Right lobe of liver (tissue), 4 donors: ENCODE results near the gene IL24.

Experiments used
- POLR2A ChIP-seq: fragments of 450-650 bp; IDR thresholded peaks from one replicate; pipeline ENCODE4 v1.6.1; 2017; ENCODE audit warnings: antibody characterized with exemption, mild to moderate bottlenecking
- TF ChIP-seq, protein P1 (sequence below), 4 donors: fragments of 200-600 bp in 3 of 4; fragments of 450-650 bp in 1 of 4; IDR thresholded peaks; one replicate each; pipeline versions ENCODE4 v1.5.1 to v1.8.0; 2016 to 2022; ENCODE audit warnings: antibody characterized with exemption in 4 of 4, mild to moderate bottlenecking in 2 of 4
- donor health status: DM: no; HTN: no; CAD: no.
- donor health status: DM: no; HTN: no; CAD: no.
- donor health status: DM: no; HTN: yes; CAD: no.

DNA sequence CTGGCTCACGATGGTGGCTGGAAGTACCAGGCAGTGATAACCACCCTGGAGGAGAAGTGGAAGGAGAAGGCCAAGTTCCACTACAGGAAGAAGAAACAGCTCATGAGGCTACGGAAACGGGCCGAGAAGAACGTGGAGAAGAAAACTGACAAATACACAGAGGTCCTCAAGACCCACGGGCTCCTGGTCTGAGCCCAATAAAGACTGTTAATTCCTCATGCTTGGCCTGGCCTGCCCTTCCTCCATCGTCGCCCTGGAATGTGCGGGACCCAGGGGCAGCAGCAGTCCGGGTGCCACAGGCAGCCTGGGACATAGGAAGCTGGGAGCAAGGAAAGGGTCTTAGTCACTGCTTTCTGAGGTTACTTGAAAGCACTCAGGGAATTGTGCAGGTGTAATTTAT is 10.8 kb downstream of the IL24 start:
- TF ChIP-seq, protein P1, sequence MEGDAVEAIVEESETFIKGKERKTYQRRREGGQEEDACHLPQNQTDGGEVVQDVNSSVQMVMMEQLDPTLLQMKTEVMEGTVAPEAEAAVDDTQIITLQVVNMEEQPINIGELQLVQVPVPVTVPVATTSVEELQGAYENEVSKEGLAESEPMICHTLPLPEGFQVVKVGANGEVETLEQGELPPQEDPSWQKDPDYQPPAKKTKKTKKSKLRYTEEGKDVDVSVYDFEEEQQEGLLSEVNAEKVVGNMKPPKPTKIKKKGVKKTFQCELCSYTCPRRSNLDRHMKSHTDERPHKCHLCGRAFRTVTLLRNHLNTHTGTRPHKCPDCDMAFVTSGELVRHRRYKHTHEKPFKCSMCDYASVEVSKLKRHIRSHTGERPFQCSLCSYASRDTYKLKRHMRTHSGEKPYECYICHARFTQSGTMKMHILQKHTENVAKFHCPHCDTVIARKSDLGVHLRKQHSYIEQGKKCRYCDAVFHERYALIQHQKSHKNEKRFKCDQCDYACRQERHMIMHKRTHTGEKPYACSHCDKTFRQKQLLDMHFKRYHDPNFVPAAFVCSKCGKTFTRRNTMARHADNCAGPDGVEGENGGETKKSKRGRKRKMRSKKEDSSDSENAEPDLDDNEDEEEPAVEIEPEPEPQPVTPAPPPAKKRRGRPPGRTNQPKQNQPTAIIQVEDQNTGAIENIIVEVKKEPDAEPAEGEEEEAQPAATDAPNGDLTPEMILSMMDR (IDR thresholded peaks at IDR 0.05), result no peak
- no peak for TF ChIP-seq POLR2A
